Gastrocnemius medialis (tissue), 4 donors: ENCODE measurements around the gene TLR4. TPM values are rescaled to one million over a fixed set of nuclear protein-coding genes. Genes with fewer than 3 reads are reported as not detected.

Experiments used
- ATAC-seq, 2 donors: fragments of 150-250 bp; one replicate each; pipeline ENCODE4 v1.9.1; 2016
- DNase-seq, 2 donors: peaks; one replicate each; pipeline ENCODE4 v3.0.0-alpha.2; 2019
- H3K27ac ChIP-seq, 4 donors: fragments of 200-600 bp; sonication (generic); 1 replicate in 1 of 4; 2 replicates in 3 of 4; pipeline ENCODE4 v1.5.1; 2016 to 2018; ENCODE audit warnings: mild to moderate bottlenecking in 2 of 4, moderate library complexity in 1 of 4
- H3K27me3 ChIP-seq, 3 donors: fragments of 200-600 bp; sonication (generic) in 2 of 3; 1 replicate in 1 of 3; 2 replicates in 2 of 3; pipeline versions ENCODE4 v1.5.1 to v1.6.0; 2016 to 2019; ENCODE audit warnings: mild to moderate bottlenecking in 1 of 3, moderate library complexity in 1 of 3
- H3K36me3 ChIP-seq, 2 donors: fragments of 200-600 bp; sonication (generic) in 1 of 2; one replicate each; pipeline ENCODE4 v1.5.1; 2017 to 2018
- H3K4me1 ChIP-seq, 2 donors: fragments of 200-600 bp; sonication (generic) in 1 of 2; one replicate each; pipeline ENCODE4 v1.5.1; 2016 to 2017; ENCODE audit warnings: mild to moderate bottlenecking in 2 of 2
- H3K4me3 ChIP-seq, 4 donors: fragments of 200-600 bp; sonication (generic) in 3 of 4; 1 replicate in 1 of 4; 2 replicates in 3 of 4; pipeline ENCODE4 v1.5.1; 2016 to 2019; ENCODE audit warnings: mild to moderate bottlenecking in 2 of 4
- H3K9me3 ChIP-seq, 3 donors: fragments of 200-600 bp; sonication (generic) in 2 of 3; 1 replicate in 1 of 3; 2 replicates in 2 of 3; pipeline ENCODE4 v1.5.1; 2016 to 2019
- CTCF ChIP-seq, 5 experiments: fragments of 450-650 bp in 3 of 5; fragments of 200-600 bp in 2 of 5; sonication (generic) in 2 of 5; IDR thresholded peaks in 4 of 5; conservative IDR thresholded peaks in 1 of 5; 1 replicate in 4 of 5; 2 replicates in 1 of 5; pipeline ENCODE4 v1.5.1; 2016 to 2019; ENCODE audit warnings: antibody characterized with exemption in 5 of 5, mild to moderate bottlenecking in 3 of 5, moderate library complexity in 3 of 5
- POLR2A ChIP-seq, 2 donors: fragments of 450-650 bp; IDR thresholded peaks; one replicate each; pipeline ENCODE4 v1.6.1; 2017; ENCODE audit warnings: antibody characterized with exemption in 2 of 2, mild to moderate bottlenecking in 2 of 2, moderate library complexity in 2 of 2
- in situ Hi-C, 4 donors: fragments of 200-750 bp; cut with MboI; loops; one replicate each; pipeline versions ENCODE4 v1.15.0 to v1.8.0; 2017; ENCODE audit warnings: low sequenced_read_pairs in 4 of 4
- intact Hi-C: fragments of 100-400 bp; cut with DNase I; formaldehyde crosslinking; loops from one replicate; pipeline ENCODE4 v1.15.1; 2023; ENCODE audit warnings: low total_unique reads
- total RNA-seq, 4 donors: library from RNA; depleted of rRNA; stranded (reverse); fragments of >200 nt; gene quantifications; one replicate each; pipeline versions ENCODE4 v1.1.0 to v1.2.3, GENCODE V29; 2016

The TLR4 gene
- total RNA-seq, 4 donors from 2014 or later = 7.5 to 10.3 (median 8.3) TPM

- Histone ChIP-seq H3K36me3 (no peaks in the 10 kb centered on the region), H3K4me3 (no peak overlapping the region), H3K4me1 (peaks cover 9 to 10% of the 10 kb centered on the region in 2 donors), H3K27me3 (no peaks in the 10 kb centered on the region), H3K27ac (no peak overlapping the region), H3K9me3 (no peaks in the 10 kb centered on the region)
- TF ChIP-seq CTCF (IDR thresholded peaks at IDR 0.05 in 4 of 5, conservative IDR thresholded peaks at IDR 0.05 in 1 of 5) (no peak), POLR2A (IDR thresholded peaks at IDR 0.05) (no peak)
- DNase-seq (no peak), ATAC-seq (no peak)
- intact Hi-C loops = no loop called here
- in situ Hi-C loops = no loop called here
These were observed 37.9 kb downstream of the TLR4 start for GRCh38 chr9:117742131-117742530.

DNA sequence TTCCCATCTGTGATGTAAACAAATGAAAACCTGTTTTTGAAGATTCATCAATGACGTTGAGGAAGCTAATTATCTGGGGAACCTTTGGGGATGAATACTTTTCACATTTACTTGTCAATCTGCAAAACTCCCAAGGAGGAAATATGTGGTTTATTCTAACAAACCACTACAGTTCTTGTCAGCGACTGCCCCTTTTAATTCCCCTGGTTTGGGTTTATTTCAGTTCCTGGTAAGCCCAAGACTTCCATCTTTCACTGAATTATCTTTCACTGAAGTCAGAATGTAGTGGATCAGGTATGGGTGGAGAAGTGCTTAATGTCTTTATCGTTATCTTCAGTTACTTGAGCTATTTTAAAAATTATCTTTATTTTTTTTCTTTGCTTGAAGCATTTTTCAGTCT is 40.2 kb downstream of the TLR4 start:
- Histone ChIP-seq H3K27me3 (no peaks in the 10 kb centered on the region), H3K36me3 (no peaks in the 10 kb centered on the region), H3K27ac (no peak overlapping the region), H3K4me3 (peak overlapping the region in 2 of 4 donors; percentile 45 to 60), H3K9me3 (no peaks in the 10 kb centered on the region), H3K4me1 (no peaks in the 10 kb centered on the region)
- intact Hi-C loops (no loop called here), in situ Hi-C loops (no loop called here)
- ATAC-seq (no peak), DNase-seq (no peak)
- TF ChIP-seq CTCF (IDR thresholded peaks at IDR 0.05 in 4 of 5, conservative IDR thresholded peaks at IDR 0.05 in 1 of 5) (no peak), POLR2A (IDR thresholded peaks at IDR 0.05) (no peak)

GRCh38 chr9:117744856-117745389 is 40.7 kb downstream of the TLR4 start:
- peak overlapping the region; percentile 45 to 60 (median 46) for H3K4me3 ChIP-seq
- no peak overlapping the region for H3K27ac ChIP-seq
- TF ChIP-seq POLR2A (IDR thresholded peaks at IDR 0.05) = no peak
- no peak for TF ChIP-seq CTCF (IDR thresholded peaks at IDR 0.05 in 4 of 5, conservative IDR thresholded peaks at IDR 0.05 in 1 of 5)
- no peaks in the 10 kb centered on the region for H3K36me3 ChIP-seq
- intact Hi-C loops = no loop called here
- peak in 1 of 2 donors; percentile 39 for ATAC-seq
- H3K4me1 ChIP-seq = no peaks in the 10 kb centered on the region
- in situ Hi-C loops = no loop called here
- H3K9me3 ChIP-seq = no peaks in the 10 kb centered on the region
- no peaks in the 10 kb centered on the region for H3K27me3 ChIP-seq
- DNase-seq = no peak

DNA sequence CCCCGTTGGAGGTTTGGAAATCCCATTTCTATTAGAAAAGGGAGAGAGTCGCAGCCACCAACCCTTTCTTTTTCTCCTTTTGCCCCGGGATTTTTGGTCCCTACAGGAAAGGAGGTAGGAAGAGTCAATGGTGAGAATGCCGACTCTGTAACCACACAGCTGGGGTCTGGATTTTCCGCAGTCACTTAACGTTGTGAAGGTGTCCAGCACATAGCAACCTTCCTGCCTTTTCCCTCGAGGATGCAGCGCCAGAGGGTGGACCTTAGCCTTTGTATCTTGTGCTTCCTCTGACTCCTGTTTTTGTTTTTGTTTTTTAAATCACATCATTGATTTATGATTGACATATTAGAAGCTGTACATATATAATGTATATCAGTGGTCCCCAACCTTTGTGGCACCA is 41.4 kb downstream of the TLR4 start:
- ATAC-seq = no peak
- no peak overlapping the region for H3K27ac ChIP-seq
- no peak for DNase-seq
- intact Hi-C loops (no loop called here), in situ Hi-C loops (no loop called here)
- no peaks in the 10 kb centered on the region for H3K9me3 ChIP-seq
- no peaks in the 10 kb centered on the region for H3K27me3 ChIP-seq
- TF ChIP-seq POLR2A (IDR thresholded peaks at IDR 0.05) (no peak), CTCF (IDR thresholded peaks at IDR 0.05 in 4 of 5, conservative IDR thresholded peaks at IDR 0.05 in 1 of 5) (no peak)
- H3K36me3 ChIP-seq = no peaks in the 10 kb centered on the region
- no peaks in the 10 kb centered on the region for H3K4me1 ChIP-seq
- peak overlapping the region in 1 of 4 donors; percentile 45 for H3K4me3 ChIP-seq

DNA sequence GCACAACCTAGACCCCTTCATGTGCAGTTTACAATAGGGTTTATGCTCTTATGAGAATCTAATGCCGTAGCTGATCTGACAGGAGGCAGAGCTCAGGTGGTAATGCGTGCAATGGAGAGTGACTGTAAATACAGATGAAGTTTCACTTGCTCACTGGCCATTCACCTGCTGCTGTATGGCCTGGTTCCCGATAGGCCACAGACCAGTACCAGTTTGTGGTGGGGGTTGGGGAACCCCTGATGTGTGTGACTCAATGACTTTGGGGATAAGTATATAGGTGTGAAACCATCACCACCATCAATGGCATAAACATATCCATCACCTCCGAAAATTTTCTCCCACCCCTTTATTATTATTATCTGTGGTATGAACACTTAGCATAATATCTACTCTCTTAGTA is 42.1 kb downstream of the TLR4 start:
- H3K4me3 ChIP-seq = no peak overlapping the region
- no peak for DNase-seq
- ATAC-seq = no peak
- no peaks in the 10 kb centered on the region for H3K4me1 ChIP-seq
- intact Hi-C loops (no loop called here), in situ Hi-C loops (no loop called here)
- TF ChIP-seq CTCF (IDR thresholded peaks at IDR 0.05 in 4 of 5, conservative IDR thresholded peaks at IDR 0.05 in 1 of 5) (no peak), POLR2A (IDR thresholded peaks at IDR 0.05) (no peak)
- H3K27ac ChIP-seq = no peak overlapping the region
- H3K9me3 ChIP-seq = no peaks in the 10 kb centered on the region
- H3K27me3 ChIP-seq = no peaks in the 10 kb centered on the region
- H3K36me3 ChIP-seq = no peaks in the 10 kb centered on the region
